Gastrocnemius medialis (tissue), 4 donors: ENCODE results near the gene EMC10. TPM values are rescaled to one million over a fixed set of nuclear protein-coding genes. Genes with fewer than 3 reads are reported as not detected.
A peak's percentile ranks its signal among the peaks of the same experiment; 100 is the strongest.

ENCODE experiments used
- ATAC-seq, 2 donors: fragments of 150-250 bp; one replicate each; pipeline ENCODE4 v1.9.1; 2016
- DNase-seq, 2 donors: peaks; one replicate each; pipeline ENCODE4 v3.0.0-alpha.2; 2019
- H3K27ac ChIP-seq, 4 donors: fragments of 200-600 bp; sonication (generic); 1 replicate in 1 of 4; 2 replicates in 3 of 4; pipeline ENCODE4 v1.5.1; 2016 to 2018; ENCODE audit warnings: mild to moderate bottlenecking in 2 of 4, moderate library complexity in 1 of 4
- H3K27me3 ChIP-seq, 3 donors: fragments of 200-600 bp; sonication (generic) in 2 of 3; 1 replicate in 1 of 3; 2 replicates in 2 of 3; pipeline versions ENCODE4 v1.5.1 to v1.6.0; 2016 to 2019; ENCODE audit warnings: mild to moderate bottlenecking in 1 of 3, moderate library complexity in 1 of 3
- H3K36me3 ChIP-seq, 2 donors: fragments of 200-600 bp; sonication (generic) in 1 of 2; one replicate each; pipeline ENCODE4 v1.5.1; 2017 to 2018
- H3K4me1 ChIP-seq, 2 donors: fragments of 200-600 bp; sonication (generic) in 1 of 2; one replicate each; pipeline ENCODE4 v1.5.1; 2016 to 2017; ENCODE audit warnings: mild to moderate bottlenecking in 2 of 2
- H3K4me3 ChIP-seq, 4 donors: fragments of 200-600 bp; sonication (generic) in 3 of 4; 1 replicate in 1 of 4; 2 replicates in 3 of 4; pipeline ENCODE4 v1.5.1; 2016 to 2019; ENCODE audit warnings: mild to moderate bottlenecking in 2 of 4
- H3K9me3 ChIP-seq, 3 donors: fragments of 200-600 bp; sonication (generic) in 2 of 3; 1 replicate in 1 of 3; 2 replicates in 2 of 3; pipeline ENCODE4 v1.5.1; 2016 to 2019
- POLR2A ChIP-seq, 2 donors: fragments of 450-650 bp; IDR thresholded peaks; one replicate each; pipeline ENCODE4 v1.6.1; 2017; ENCODE audit warnings: antibody characterized with exemption in 2 of 2, mild to moderate bottlenecking in 2 of 2, moderate library complexity in 2 of 2
- in situ Hi-C, 4 donors: fragments of 200-750 bp; cut with MboI; loops; one replicate each; pipeline versions ENCODE4 v1.15.0 to v1.8.0; 2017; ENCODE audit warnings: low sequenced_read_pairs in 4 of 4
- intact Hi-C: fragments of 100-400 bp; cut with DNase I; formaldehyde crosslinking; loops from one replicate; pipeline ENCODE4 v1.15.1; 2023; ENCODE audit warnings: low total_unique reads
- total RNA-seq, 4 donors: library from RNA; depleted of rRNA; stranded (reverse); fragments of >200 nt; gene quantifications; one replicate each; pipeline versions ENCODE4 v1.1.0 to v1.2.3, GENCODE V29; 2016
- TF ChIP-seq, protein P1 (sequence below), 5 experiments: fragments of 450-650 bp in 3 of 5; fragments of 200-600 bp in 2 of 5; sonication (generic) in 2 of 5; IDR thresholded peaks in 4 of 5; conservative IDR thresholded peaks in 1 of 5; 1 replicate in 4 of 5; 2 replicates in 1 of 5; pipeline ENCODE4 v1.5.1; 2016 to 2019; ENCODE audit warnings: antibody characterized with exemption in 5 of 5, mild to moderate bottlenecking in 3 of 5, moderate library complexity in 3 of 5

Gene EMC10
- total RNA-seq, 4 donors from 2014 or later = 29.2 to 67.4 (median 45.4) TPM

DNA sequence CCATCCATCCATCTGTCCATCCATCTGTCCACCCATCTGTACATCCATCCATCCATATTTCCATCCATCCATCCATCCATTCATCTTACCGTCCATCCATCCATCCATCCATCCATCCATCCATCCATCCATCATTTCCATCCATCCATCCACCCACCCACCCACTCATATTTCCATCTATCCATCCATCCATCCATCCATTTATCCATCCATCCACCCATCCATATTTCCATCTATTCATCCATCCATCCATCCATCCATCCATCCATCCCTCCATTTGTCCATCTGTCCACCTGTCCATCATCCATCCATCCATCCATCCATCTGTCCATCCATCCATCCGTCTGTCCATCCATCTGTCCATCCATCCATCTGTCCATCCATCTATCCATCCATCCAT lies 20.3 kb upstream of the EMC10 start:
- ATAC-seq (no peak), DNase-seq (no peak)
- no peaks in the 10 kb centered on the region for H3K9me3 ChIP-seq
- intact Hi-C loops (no loop called here), in situ Hi-C loops (loop anchor here in 1 of 4 donors (25.0 kb wide), 1 partner anchor 94 kb away; the partner anchor contains the start of gene NAPSA)
- H3K27ac ChIP-seq = no peak overlapping the region
- H3K27me3 ChIP-seq = peaks cover 7 to 9% (median 9%) of the 10 kb centered on the region in 3 donors
- TF ChIP-seq POLR2A (IDR thresholded peaks at IDR 0.05) = no peak
- TF ChIP-seq, protein P1, sequence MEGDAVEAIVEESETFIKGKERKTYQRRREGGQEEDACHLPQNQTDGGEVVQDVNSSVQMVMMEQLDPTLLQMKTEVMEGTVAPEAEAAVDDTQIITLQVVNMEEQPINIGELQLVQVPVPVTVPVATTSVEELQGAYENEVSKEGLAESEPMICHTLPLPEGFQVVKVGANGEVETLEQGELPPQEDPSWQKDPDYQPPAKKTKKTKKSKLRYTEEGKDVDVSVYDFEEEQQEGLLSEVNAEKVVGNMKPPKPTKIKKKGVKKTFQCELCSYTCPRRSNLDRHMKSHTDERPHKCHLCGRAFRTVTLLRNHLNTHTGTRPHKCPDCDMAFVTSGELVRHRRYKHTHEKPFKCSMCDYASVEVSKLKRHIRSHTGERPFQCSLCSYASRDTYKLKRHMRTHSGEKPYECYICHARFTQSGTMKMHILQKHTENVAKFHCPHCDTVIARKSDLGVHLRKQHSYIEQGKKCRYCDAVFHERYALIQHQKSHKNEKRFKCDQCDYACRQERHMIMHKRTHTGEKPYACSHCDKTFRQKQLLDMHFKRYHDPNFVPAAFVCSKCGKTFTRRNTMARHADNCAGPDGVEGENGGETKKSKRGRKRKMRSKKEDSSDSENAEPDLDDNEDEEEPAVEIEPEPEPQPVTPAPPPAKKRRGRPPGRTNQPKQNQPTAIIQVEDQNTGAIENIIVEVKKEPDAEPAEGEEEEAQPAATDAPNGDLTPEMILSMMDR (IDR thresholded peaks at IDR 0.05 in 4 of 5, conservative IDR thresholded peaks at IDR 0.05 in 1 of 5) = no peak
- no peaks in the 10 kb centered on the region for H3K4me1 ChIP-seq
- no peaks in the 10 kb centered on the region for H3K36me3 ChIP-seq
- no peak overlapping the region for H3K4me3 ChIP-seq

DNA sequence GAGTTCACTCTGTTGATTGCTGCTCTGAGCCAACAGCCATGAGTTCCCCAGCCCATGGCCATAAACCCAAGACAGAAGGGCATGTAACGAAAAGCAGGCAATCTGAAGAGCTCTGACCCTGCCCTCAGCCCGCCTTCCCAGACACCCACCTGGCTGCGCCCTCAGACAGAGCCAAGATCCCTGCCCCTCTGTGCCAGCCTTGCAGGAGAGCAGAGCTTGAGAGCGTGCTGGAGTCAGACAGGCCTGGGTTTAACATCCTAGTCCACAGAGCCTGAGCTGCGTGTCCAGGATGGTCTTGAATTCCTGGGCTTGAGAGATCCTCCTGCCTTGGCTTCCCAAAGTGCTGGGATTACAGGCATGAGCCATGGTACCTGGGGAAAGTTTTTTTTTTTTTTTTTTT lies 19.0 kb upstream of the EMC10 start:
- intact Hi-C loops (no loop called here), in situ Hi-C loops (loop anchor here in 1 of 4 donors (25.0 kb wide), 1 partner anchor 95 kb away; the partner anchor contains the start of gene NAPSA)
- Histone ChIP-seq H3K4me1 (no peaks in the 10 kb centered on the region), H3K27ac (peak overlapping the region in 1 of 4 donors; percentile 18), H3K9me3 (no peaks in the 10 kb centered on the region), H3K27me3 (peaks cover 7 to 9% (median 9%) of the 10 kb centered on the region in 3 donors), H3K36me3 (no peaks in the 10 kb centered on the region), H3K4me3 (no peak overlapping the region)
- no peak for DNase-seq
- no peak for ATAC-seq
- TF ChIP-seq, protein P1 (IDR thresholded peaks at IDR 0.05 in 4 of 5, conservative IDR thresholded peaks at IDR 0.05 in 1 of 5) = no peak
- no peak for TF ChIP-seq POLR2A (IDR thresholded peaks at IDR 0.05)

DNA sequence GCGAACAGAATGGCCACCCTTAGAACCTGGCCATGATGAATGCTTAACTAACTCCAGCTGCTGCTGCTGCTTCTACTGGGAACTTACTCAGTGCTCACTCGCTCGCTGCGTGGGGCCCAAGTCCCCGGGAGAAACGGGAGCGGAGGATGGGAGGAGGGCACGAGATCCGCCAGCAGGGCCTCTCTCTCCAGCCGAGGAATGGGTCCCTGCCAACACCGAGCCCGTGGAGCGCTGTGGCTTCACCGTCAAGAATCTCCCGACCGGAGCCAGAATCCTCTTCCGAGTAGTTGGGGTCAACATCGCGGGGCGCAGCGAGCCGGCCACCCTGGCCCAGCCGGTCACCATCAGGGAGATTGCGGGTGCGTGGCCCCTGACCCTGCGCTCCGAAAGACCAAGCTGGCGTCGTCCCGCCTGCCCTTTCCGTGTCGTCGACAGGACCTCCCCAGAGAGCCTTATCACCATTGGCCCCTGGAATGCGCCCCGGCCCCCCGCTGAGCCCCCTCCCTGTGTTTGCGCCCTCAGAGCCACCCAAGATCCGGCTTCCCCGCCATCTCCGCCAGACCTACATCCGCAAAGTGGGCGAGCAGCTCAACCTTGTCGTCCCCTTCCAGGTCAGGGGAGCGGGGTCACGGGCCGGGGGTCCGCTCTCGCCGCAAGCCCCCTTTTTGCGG lies 17.8 kb upstream of the EMC10 start:
- TF ChIP-seq, protein P1 (IDR thresholded peaks at IDR 0.05 in 4 of 5, conservative IDR thresholded peaks at IDR 0.05 in 1 of 5) = no peak
- TF ChIP-seq POLR2A (IDR thresholded peaks at IDR 0.05) = no peak
- no peaks in the 10 kb centered on the region for H3K36me3 ChIP-seq
- H3K4me1 ChIP-seq = no peaks in the 10 kb centered on the region
- H3K27me3 ChIP-seq = peaks cover 7 to 9% (median 9%) of the 10 kb centered on the region in 3 donors
- ATAC-seq = no peak
- DNase-seq = no peak
- intact Hi-C loops (no loop called here), in situ Hi-C loops (loop anchor here in 1 of 4 donors (25.0 kb wide), 1 partner anchor 96 kb away; the partner anchor contains the start of gene NAPSA)
- H3K4me3 ChIP-seq = no peak overlapping the region
- no peaks in the 10 kb centered on the region for H3K9me3 ChIP-seq
- peak overlapping the region in 1 of 4 donors; percentile 64 for H3K27ac ChIP-seq

DNA sequence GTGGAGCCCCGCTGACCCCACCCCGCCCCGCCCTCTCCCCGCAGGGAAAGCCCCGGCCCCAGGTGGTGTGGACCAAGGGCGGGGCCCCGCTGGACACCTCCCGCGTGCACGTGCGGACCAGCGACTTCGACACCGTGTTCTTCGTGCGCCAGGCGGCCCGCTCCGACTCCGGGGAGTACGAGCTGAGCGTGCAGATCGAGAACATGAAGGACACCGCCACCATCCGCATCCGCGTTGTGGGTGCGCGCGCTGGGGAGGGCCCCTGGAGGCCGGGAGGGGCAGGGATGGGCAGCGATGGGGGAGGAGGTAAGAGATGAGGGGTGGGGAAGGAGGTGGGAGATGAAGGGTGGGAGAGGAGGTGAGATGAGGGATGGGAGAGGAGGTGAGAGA lies 17.2 kb upstream of the EMC10 start:
- Histone ChIP-seq H3K4me1 (no peaks in the 10 kb centered on the region), H3K9me3 (no peaks in the 10 kb centered on the region), H3K4me3 (no peak overlapping the region), H3K27me3 (peaks cover 7 to 9% (median 9%) of the 10 kb centered on the region in 3 donors), H3K36me3 (no peaks in the 10 kb centered on the region), H3K27ac (peak overlapping the region in 1 of 4 donors; percentile 64)
- TF ChIP-seq, protein P1 (IDR thresholded peaks at IDR 0.05 in 4 of 5, conservative IDR thresholded peaks at IDR 0.05 in 1 of 5) = no peak
- TF ChIP-seq POLR2A (IDR thresholded peaks at IDR 0.05) = no peak
- no peak for ATAC-seq
- intact Hi-C loops (no loop called here), in situ Hi-C loops (loop anchor here in 1 of 4 donors (25.0 kb wide), 1 partner anchor 97 kb away; the partner anchor contains the start of gene NAPSA)
- no peak for DNase-seq
